ENCODE results near the gene DYNLL2.

- TF ChIP-seq EZH2 (optimal IDR thresholded peaks at IDR 0.05; ENCODE audit: low read depth, low read length) (no peak), CTCF (IDR thresholded peaks at IDR 0.05; ENCODE audit: low read length) (no peak), EZH2phosphoT487 (IDR thresholded peaks at IDR 0.05; ENCODE audit: low read length) (no peak)
Measured at GRCh38 chr17:58088624-58089023, 5.4 kb downstream of the DYNLL2 start.

Measured in MM.1S (cell line).